K562 (cell line): Measurements from ENCODE around the gene SYMPK. TPM values are rescaled to one million over a fixed set of nuclear protein-coding genes. Genes with fewer than 3 reads are reported as not detected.

Experiments
- FIP1L1 ChIP-seq: fragments of 200-400 bp; formaldehyde crosslinking; IDR thresholded peaks from 2 replicates; pipeline ENCODE4 v1.6.1; 2018; ENCODE audit warnings: mild to moderate bottlenecking, low read depth, low read length; ENCODE audit not compliant: poor library complexity, severe bottlenecking
- HMG20A ChIP-seq: fragments of 450-650 bp; formaldehyde crosslinking; conservative IDR thresholded peaks from 2 replicates; pipeline ENCODE4 v1.4.0; 2020; ENCODE audit warnings: mild to moderate bottlenecking, mixed read lengths
- POLR3G ChIP-seq: IDR thresholded peaks from 2 replicates; pipeline ENCODE4 v1.6.1; 2011; ENCODE audit not compliant: insufficient read length, insufficient replicate concordance; ENCODE audit errors: extremely low read depth
- PRMT5 ChIP-seq: sonication (generic); formaldehyde crosslinking; IDR thresholded peaks from 2 replicates; pipeline ENCODE4 v1.5.0; 2020; ENCODE audit warnings: missing genetic modification reagents
- SETDB1 ChIP-seq: IDR thresholded peaks from one replicate; pipeline ENCODE4 v1.6.1; 2012; ENCODE audit warnings: low read length, control low read depth, inconsistent platforms
- polyA plus RNA-seq, 8 experiments: library from polyadenylated mRNA; depleted of rRNA in 4 of 8; stranded (reverse) in 5 of 8; unstranded in 3 of 8; fragments of >200 nt; fragmentation: Nextera tagmentation in 2 of 8; fragmentation: Illumina TruSeq in 1 of 8; extraction: Ambion mirVana in 2 of 8; extraction: Trizol in 1 of 8; gene quantifications; 2 replicates each; pipeline versions ENCODE4 v1.2.1 to v1.2.3, GENCODE V29; 2011 to 2014; ENCODE audit warnings: inconsistent platforms in 1 of 8, missing spikeins in 1 of 8
- total RNA-seq, 7 experiments: library from RNA; depleted of rRNA in 6 of 7; stranded (reverse); fragments of >200 nt in 6 of 7; fragmentation: Illumina TruSeq in 2 of 7; extraction: Trizol in 2 of 7; gene quantifications; 2 replicates each; pipeline versions ENCODE4 v1.2.1 to v1.2.3, GENCODE V29; 2011 to 2021; ENCODE audit warnings: low replicate concordance in 1 of 7
- TF ChIP-seq, protein P1 (sequence below): fragments of 450-650 bp; IDR thresholded peaks from 2 replicates; pipeline ENCODE4 v1.6.1; 2016; ENCODE audit warnings: mild to moderate bottlenecking, moderate library complexity
- TF ChIP-seq, protein P2 (sequence below): fragments of 450-650 bp; IDR thresholded peaks from 2 replicates; pipeline ENCODE4 v1.7.0; 2016; ENCODE audit warnings: borderline replicate concordance
- TF ChIP-seq, protein P3 (sequence below): fragments of 450-650 bp; IDR thresholded peaks from 2 replicates; pipeline ENCODE4 v1.7.1; 2018; ENCODE audit warnings: mild to moderate bottlenecking, low read depth; ENCODE audit not compliant: partially characterized antibody

SYMPK gene
- total and polyA plus RNA-seq, 9 of the 15 experiments (the other 6 are each of a cell fraction or from before 2014, with no cell fraction given), result 0.73 to 95.5 (median 58.4) TPM

GRCh38 chr19:45863840-45864628 is 1.1 kb upstream of the SYMPK start, which contains the start of gene FOXA3 (continued):
- TF ChIP-seq, protein P1, sequence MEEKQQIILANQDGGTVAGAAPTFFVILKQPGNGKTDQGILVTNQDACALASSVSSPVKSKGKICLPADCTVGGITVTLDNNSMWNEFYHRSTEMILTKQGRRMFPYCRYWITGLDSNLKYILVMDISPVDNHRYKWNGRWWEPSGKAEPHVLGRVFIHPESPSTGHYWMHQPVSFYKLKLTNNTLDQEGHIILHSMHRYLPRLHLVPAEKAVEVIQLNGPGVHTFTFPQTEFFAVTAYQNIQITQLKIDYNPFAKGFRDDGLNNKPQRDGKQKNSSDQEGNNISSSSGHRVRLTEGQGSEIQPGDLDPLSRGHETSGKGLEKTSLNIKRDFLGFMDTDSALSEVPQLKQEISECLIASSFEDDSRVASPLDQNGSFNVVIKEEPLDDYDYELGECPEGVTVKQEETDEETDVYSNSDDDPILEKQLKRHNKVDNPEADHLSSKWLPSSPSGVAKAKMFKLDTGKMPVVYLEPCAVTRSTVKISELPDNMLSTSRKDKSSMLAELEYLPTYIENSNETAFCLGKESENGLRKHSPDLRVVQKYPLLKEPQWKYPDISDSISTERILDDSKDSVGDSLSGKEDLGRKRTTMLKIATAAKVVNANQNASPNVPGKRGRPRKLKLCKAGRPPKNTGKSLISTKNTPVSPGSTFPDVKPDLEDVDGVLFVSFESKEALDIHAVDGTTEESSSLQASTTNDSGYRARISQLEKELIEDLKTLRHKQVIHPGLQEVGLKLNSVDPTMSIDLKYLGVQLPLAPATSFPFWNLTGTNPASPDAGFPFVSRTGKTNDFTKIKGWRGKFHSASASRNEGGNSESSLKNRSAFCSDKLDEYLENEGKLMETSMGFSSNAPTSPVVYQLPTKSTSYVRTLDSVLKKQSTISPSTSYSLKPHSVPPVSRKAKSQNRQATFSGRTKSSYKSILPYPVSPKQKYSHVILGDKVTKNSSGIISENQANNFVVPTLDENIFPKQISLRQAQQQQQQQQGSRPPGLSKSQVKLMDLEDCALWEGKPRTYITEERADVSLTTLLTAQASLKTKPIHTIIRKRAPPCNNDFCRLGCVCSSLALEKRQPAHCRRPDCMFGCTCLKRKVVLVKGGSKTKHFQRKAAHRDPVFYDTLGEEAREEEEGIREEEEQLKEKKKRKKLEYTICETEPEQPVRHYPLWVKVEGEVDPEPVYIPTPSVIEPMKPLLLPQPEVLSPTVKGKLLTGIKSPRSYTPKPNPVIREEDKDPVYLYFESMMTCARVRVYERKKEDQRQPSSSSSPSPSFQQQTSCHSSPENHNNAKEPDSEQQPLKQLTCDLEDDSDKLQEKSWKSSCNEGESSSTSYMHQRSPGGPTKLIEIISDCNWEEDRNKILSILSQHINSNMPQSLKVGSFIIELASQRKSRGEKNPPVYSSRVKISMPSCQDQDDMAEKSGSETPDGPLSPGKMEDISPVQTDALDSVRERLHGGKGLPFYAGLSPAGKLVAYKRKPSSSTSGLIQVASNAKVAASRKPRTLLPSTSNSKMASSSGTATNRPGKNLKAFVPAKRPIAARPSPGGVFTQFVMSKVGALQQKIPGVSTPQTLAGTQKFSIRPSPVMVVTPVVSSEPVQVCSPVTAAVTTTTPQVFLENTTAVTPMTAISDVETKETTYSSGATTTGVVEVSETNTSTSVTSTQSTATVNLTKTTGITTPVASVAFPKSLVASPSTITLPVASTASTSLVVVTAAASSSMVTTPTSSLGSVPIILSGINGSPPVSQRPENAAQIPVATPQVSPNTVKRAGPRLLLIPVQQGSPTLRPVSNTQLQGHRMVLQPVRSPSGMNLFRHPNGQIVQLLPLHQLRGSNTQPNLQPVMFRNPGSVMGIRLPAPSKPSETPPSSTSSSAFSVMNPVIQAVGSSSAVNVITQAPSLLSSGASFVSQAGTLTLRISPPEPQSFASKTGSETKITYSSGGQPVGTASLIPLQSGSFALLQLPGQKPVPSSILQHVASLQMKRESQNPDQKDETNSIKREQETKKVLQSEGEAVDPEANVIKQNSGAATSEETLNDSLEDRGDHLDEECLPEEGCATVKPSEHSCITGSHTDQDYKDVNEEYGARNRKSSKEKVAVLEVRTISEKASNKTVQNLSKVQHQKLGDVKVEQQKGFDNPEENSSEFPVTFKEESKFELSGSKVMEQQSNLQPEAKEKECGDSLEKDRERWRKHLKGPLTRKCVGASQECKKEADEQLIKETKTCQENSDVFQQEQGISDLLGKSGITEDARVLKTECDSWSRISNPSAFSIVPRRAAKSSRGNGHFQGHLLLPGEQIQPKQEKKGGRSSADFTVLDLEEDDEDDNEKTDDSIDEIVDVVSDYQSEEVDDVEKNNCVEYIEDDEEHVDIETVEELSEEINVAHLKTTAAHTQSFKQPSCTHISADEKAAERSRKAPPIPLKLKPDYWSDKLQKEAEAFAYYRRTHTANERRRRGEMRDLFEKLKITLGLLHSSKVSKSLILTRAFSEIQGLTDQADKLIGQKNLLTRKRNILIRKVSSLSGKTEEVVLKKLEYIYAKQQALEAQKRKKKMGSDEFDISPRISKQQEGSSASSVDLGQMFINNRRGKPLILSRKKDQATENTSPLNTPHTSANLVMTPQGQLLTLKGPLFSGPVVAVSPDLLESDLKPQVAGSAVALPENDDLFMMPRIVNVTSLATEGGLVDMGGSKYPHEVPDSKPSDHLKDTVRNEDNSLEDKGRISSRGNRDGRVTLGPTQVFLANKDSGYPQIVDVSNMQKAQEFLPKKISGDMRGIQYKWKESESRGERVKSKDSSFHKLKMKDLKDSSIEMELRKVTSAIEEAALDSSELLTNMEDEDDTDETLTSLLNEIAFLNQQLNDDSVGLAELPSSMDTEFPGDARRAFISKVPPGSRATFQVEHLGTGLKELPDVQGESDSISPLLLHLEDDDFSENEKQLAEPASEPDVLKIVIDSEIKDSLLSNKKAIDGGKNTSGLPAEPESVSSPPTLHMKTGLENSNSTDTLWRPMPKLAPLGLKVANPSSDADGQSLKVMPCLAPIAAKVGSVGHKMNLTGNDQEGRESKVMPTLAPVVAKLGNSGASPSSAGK, result peak; percentile 62; the same call in 1 of the 2 replicates
- TF ChIP-seq, protein P2, sequence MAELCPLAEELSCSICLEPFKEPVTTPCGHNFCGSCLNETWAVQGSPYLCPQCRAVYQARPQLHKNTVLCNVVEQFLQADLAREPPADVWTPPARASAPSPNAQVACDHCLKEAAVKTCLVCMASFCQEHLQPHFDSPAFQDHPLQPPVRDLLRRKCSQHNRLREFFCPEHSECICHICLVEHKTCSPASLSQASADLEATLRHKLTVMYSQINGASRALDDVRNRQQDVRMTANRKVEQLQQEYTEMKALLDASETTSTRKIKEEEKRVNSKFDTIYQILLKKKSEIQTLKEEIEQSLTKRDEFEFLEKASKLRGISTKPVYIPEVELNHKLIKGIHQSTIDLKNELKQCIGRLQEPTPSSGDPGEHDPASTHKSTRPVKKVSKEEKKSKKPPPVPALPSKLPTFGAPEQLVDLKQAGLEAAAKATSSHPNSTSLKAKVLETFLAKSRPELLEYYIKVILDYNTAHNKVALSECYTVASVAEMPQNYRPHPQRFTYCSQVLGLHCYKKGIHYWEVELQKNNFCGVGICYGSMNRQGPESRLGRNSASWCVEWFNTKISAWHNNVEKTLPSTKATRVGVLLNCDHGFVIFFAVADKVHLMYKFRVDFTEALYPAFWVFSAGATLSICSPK, result no peak
- no peak for TF ChIP-seq POLR3G
- TF ChIP-seq, protein P3, sequence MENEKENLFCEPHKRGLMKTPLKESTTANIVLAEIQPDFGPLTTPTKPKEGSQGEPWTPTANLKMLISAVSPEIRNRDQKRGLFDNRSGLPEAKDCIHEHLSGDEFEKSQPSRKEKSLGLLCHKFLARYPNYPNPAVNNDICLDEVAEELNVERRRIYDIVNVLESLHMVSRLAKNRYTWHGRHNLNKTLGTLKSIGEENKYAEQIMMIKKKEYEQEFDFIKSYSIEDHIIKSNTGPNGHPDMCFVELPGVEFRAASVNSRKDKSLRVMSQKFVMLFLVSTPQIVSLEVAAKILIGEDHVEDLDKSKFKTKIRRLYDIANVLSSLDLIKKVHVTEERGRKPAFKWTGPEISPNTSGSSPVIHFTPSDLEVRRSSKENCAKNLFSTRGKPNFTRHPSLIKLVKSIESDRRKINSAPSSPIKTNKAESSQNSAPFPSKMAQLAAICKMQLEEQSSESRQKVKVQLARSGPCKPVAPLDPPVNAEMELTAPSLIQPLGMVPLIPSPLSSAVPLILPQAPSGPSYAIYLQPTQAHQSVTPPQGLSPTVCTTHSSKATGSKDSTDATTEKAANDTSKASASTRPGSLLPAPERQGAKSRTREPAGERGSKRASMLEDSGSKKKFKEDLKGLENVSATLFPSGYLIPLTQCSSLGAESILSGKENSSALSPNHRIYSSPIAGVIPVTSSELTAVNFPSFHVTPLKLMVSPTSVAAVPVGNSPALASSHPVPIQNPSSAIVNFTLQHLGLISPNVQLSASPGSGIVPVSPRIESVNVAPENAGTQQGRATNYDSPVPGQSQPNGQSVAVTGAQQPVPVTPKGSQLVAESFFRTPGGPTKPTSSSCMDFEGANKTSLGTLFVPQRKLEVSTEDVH, result peak; percentile 14
- TF ChIP-seq SETDB1, result no peak
- TF ChIP-seq FIP1L1, result peak; percentile 31
- TF ChIP-seq PRMT5, result no peak
- no peak for TF ChIP-seq HMG20A (CRISPR knock-in tag)
